Rectal smooth muscle tissue (tissue), 1 donor: ENCODE results near the gene NEUROD2.

Source experiments
- H3K27ac ChIP-seq: one replicate; pipeline ENCODE4 v1.7.0; 2013; ENCODE audit warnings: low read depth, low read length, inconsistent platforms
- H3K27me3 ChIP-seq: one replicate; pipeline ENCODE4 v1.7.0; 2013; ENCODE audit warnings: low read length; ENCODE audit not compliant: control insufficient read depth, insufficient read depth
- H3K36me3 ChIP-seq: one replicate; pipeline ENCODE4 v1.7.0; 2013; ENCODE audit warnings: low read length; ENCODE audit not compliant: control insufficient read depth, insufficient read depth
- H3K4me1 ChIP-seq: one replicate; pipeline ENCODE4 v1.7.0; 2013; ENCODE audit warnings: low read length; ENCODE audit not compliant: control insufficient read depth, insufficient read depth
- H3K4me3 ChIP-seq: one replicate; pipeline ENCODE4 v1.7.0; 2013; ENCODE audit warnings: low read length
- H3K9ac ChIP-seq: one replicate; pipeline ENCODE4 v1.7.0; 2013; ENCODE audit warnings: low read length

The NEUROD2 gene

DNA sequence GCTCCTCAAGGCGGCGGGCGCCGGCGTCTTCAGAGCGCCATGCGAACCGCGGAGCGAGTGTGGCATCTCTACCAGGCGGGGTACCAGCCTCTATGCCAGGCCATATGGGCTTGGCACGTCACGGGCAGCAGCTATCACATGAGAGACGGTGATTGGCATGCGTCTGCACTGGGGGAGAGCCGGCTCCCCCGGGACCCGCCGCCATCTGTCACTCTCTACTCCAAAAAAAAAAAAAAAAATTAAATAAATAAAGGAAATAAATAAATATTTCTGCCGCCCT lies at the start of gene NEUROD2:
TSS of gene NEUROD2 (minus strand) at position 70 of the 280 bp plus-strand sequence. CDS start 1,321 bp downstream, outside the sequence.
- Histone ChIP-seq H3K4me1 (no peaks in the 10 kb centered on the region), H3K27ac (no peak within 1 kb of the TSS), H3K4me3 (no peak within 1 kb of the TSS), H3K36me3 (no peaks in the 10 kb centered on the region), H3K27me3 (peaks cover 42% of the 10 kb centered on the region), H3K9ac (no peak within 1 kb of the TSS)

DNA sequence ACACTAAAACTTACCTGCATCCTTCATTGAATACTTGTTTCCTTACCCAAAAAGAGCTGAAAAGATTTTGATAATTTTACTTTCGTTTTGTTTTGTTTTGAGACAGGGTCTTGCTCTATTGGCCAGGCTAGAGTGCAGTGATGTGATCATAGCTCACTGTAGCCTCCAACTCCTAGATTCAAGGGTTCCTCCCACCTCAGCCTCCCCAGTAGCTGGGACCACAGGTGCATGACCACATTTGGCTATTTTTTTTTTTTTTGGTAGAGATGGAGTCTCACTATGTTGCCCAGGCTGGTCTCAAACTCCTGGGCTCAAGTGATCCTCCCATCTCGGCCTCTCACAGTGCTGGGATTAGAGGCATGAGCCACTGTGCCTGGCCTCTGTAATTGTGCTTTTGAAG lies 47.4 kb upstream of the NEUROD2 start:
- Histone ChIP-seq H3K27me3 (no peaks in the 10 kb centered on the region), H3K9ac (no peak overlapping the region), H3K27ac (no peak overlapping the region), H3K36me3 (peaks cover 20% of the 10 kb centered on the region), H3K4me3 (no peak overlapping the region), H3K4me1 (no peaks in the 10 kb centered on the region)

DNA sequence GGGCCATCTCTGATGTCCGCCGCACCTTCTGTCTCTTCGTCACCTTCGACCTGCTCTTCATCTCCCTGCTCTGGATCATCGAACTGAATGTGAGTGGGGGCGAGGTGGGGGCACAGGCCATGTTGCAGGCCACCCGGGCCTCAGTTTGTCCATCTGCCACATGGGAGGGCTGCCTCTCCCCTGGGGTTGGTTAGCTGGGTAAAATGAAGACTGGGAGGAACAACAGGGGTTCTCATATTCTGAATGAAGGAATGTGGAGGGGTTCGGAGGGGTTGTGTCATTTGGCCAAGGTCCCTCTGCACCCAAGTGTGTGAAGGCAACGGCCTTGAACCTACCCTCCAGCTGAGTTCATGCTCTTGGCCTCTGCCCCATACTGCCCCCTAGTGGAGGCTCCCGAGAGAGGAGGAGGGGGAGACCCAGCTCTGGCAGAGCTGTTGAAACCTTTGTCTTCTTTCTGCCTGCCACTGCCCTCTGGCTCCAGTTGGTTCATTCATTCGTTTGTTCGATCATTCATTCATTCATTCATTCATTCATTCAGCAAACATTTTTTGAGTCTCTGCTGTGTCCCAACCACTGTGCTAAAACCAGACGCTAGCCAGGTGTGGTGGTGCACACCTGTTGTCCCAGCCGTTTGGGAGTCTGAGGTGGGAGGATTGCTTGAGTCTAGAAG lies 46.1 kb upstream of the NEUROD2 start:
- H3K4me1 ChIP-seq: no peaks in the 10 kb centered on the region
- no peak overlapping the region for H3K9ac ChIP-seq
- no peak overlapping the region for H3K4me3 ChIP-seq
- H3K36me3 ChIP-seq: peaks cover 16% of the 10 kb centered on the region
- no peak overlapping the region for H3K27ac ChIP-seq
- H3K27me3 ChIP-seq: no peaks in the 10 kb centered on the region

DNA sequence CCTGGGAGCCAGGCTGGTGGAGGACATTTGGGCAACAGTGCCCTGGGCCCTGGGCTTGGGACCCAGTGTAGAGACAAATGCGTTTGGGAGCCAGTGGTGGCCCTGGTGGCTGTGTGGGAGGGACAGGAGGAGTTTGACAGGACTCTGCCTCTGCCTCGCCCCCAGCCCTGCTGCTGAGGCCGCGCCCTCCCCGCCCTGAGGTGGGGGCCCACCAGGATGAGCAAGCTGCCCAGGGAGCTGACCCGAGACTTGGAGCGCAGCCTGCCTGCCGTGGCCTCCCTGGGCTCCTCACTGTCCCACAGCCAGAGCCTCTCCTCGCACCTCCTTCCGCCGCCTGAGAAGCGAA lies 45.6 kb upstream of the NEUROD2 start:
- no peak overlapping the region for H3K27ac ChIP-seq
- H3K36me3 ChIP-seq: peaks cover 14% of the 10 kb centered on the region
- no peaks in the 10 kb centered on the region for H3K27me3 ChIP-seq
- H3K4me1 ChIP-seq: no peaks in the 10 kb centered on the region
- H3K9ac ChIP-seq: no peak overlapping the region
- H3K4me3 ChIP-seq: no peak overlapping the region

DNA sequence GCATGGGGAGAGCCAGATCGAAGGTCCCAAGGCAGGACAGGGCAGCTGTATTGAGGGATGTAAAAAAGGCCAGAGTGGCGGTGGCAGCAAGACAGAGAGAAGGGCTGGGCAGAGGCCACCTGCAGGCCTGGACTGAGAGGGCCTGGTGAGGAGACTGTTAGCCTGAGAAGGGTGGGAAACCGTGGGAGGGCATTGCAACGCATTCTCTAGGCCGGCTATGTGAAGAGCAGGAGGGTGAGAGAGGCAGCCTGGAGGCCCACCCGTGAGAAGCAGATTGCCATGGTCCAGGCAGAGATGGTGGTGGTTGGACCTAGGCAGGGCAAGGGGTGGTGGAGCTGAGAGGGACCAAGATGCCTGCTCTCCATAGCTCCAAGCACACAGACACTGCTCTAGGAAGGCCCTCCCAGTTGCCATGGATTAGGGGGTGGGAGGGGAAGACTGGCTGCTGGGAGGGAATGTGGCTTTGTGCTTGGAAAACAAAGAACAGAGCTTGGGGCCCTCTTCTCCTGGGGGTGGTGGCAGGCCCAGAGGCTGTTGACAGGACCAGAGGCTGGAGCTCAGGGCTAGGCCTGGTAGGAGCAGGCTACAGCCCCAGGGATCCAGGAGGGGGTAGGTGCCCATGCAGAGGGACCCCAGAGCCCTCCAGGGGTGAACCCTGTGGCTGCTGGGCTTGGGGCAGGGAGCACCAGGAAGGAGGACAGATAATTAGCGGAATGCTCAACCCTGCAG lies 45.0 kb upstream of the NEUROD2 start:
- Histone ChIP-seq H3K36me3 (peaks cover 9% of the 10 kb centered on the region), H3K4me3 (no peak overlapping the region), H3K9ac (no peak overlapping the region), H3K27me3 (no peaks in the 10 kb centered on the region), H3K27ac (no peak overlapping the region), H3K4me1 (no peaks in the 10 kb centered on the region)

DNA sequence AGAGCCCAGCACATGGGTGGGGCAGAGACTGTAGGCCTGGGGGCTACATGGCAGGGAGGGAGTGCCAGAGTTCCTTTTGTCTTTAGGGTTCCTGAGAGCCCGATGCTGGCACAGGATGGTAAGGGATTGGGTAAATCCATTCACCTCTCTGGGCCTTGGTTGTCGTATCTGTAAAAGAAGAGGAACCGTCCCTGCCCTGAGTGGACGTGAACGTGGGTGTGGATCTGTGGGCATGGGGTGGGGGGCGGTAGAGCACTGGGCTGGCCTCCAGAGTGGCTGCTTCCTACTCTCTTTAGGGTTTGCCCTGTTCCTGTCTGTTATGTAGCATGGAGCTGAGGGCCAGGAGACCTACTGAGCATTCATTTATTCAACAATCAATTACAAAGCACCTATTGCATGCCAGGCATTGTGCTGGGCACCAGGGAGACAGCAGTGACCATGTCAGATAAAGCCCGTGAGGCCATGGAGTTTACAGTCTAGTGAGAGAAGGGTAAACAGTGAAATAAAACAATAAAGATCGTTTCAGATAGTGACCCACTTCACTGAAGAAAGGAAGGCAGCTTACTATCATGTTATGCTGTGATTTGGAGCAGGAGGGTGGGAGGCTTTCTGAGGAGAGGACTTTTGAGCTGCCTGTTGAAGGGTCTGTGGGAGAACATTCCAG lies 44.3 kb upstream of the NEUROD2 start:
- H3K4me1 ChIP-seq: no peaks in the 10 kb centered on the region
- H3K4me3 ChIP-seq: no peak overlapping the region
- H3K27ac ChIP-seq: no peak overlapping the region
- H3K36me3 ChIP-seq: peaks cover 7% of the 10 kb centered on the region
- H3K9ac ChIP-seq: no peak overlapping the region
- no peaks in the 10 kb centered on the region for H3K27me3 ChIP-seq

DNA sequence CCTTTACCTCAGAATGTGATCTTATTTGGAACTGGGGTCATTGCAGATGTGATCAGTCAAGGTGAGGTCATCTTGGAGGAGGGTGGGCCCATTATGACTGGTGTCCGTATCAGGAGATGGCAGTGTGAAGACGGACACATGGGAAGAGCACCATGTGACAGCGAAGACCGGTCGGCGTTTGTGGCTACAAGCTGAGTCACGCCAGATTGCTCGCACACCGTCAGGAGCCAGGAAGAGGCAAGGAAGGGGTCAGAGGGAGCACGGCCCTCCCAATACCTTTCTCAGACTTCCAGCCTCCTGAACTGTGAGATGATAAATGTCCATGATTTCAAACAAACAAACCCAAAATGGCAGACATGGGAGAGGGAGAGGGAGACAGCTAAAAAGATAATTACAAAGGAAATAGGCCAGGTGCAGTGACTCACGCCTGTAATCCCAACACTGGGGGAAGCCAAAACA lies 42.4 kb upstream of the NEUROD2 start:
- no peaks in the 10 kb centered on the region for H3K4me1 ChIP-seq
- no peak overlapping the region for H3K27ac ChIP-seq
- no peaks in the 10 kb centered on the region for H3K27me3 ChIP-seq
- H3K4me3 ChIP-seq: no peak overlapping the region
- peaks cover 3% of the 10 kb centered on the region for H3K36me3 ChIP-seq
- no peak overlapping the region for H3K9ac ChIP-seq

DNA sequence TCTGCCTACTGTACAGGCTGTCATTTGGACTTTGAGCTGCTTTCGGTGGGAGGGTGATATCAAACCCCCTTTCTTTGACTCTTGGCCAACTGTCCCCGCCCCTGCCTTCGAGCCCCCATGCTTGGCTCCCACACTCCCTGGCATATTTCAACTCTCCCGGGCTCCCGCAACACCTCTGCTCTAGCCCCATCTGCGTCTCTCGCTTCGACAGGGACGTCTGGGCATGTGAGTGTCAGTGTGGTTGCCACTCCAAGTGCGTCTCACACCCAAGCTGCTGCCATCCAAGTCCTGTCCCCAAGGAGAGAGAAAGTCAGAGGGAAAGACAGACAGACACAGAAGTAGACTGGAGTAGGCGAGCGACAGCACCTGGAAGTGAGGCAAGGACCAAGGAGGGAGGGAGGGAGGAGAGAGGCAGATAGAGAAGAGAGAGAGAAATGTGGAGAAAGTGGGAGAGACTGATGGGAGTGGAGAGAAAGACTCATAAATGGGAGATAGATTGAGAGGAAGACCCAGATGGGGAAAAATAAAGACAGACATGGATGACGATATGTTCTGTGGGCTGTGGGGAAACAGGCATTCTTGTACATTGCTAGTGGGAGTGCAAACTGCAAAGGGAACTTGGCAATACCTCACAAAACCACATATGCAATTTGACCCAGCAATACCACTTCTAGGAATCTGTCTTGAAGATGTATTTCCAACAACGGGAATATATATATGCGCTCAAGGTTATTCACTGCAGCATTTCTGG lies 41.1 kb upstream of the NEUROD2 start:
- no peak overlapping the region for H3K27ac ChIP-seq
- peaks cover 3% of the 10 kb centered on the region for H3K36me3 ChIP-seq
- H3K4me1 ChIP-seq: no peaks in the 10 kb centered on the region
- H3K27me3 ChIP-seq: no peaks in the 10 kb centered on the region
- no peak overlapping the region for H3K9ac ChIP-seq
- H3K4me3 ChIP-seq: no peak overlapping the region

DNA sequence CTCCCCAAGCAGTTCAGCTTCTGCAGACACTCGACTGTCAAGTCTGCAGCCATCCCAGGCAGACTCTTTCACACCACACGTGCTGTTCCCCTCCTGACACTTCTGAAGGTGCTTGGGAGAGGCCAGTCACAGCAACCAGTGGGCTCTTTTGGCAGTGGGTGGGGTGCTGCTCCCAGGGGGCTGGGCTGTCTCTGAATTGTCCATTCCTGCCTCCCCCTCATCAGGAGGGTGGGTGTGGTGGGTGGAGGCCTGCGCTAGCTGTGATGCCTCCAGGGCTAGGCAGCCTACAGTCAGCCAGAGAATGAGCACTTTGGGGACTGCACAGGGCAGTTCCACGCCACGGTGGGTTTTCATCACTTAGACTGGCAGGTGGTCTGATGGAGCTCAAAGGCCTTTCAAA lies 39.5 kb upstream of the NEUROD2 start:
- Histone ChIP-seq H3K4me3 (no peak overlapping the region), H3K27ac (no peak overlapping the region), H3K9ac (no peak overlapping the region)

DNA sequence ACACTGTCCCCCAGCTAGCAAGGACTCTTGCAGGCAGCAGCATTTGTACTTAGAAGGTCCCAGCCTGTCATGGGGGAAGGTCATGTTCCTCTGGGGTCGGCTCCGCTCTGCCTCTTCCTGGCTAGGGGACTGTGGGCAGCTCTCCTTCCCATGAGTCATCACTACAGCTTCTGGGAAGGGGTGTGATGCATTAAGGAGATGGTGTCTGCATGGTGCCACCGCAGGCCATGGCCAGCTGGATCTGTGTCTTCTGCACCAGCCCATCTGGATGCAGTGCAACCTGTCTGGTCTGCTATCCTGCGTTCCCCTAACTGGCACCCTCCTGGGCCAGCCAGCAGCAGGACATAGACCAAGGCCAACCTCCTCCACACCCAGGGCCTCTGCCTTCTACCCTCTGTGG lies 35.6 kb upstream of the NEUROD2 start:
- peaks cover 5% of the 10 kb centered on the region for H3K4me1 ChIP-seq
- no peak overlapping the region for H3K9ac ChIP-seq
- no peaks in the 10 kb centered on the region for H3K27me3 ChIP-seq
- no peak overlapping the region for H3K27ac ChIP-seq
- H3K36me3 ChIP-seq: no peaks in the 10 kb centered on the region
- no peak overlapping the region for H3K4me3 ChIP-seq

More for the DNA sequence above, 39.5 kb upstream of the NEUROD2 start:
- Histone ChIP-seq H3K36me3 (peaks cover 3% of the 10 kb centered on the region), H3K4me1 (no peaks in the 10 kb centered on the region), H3K27me3 (no peaks in the 10 kb centered on the region)

DNA sequence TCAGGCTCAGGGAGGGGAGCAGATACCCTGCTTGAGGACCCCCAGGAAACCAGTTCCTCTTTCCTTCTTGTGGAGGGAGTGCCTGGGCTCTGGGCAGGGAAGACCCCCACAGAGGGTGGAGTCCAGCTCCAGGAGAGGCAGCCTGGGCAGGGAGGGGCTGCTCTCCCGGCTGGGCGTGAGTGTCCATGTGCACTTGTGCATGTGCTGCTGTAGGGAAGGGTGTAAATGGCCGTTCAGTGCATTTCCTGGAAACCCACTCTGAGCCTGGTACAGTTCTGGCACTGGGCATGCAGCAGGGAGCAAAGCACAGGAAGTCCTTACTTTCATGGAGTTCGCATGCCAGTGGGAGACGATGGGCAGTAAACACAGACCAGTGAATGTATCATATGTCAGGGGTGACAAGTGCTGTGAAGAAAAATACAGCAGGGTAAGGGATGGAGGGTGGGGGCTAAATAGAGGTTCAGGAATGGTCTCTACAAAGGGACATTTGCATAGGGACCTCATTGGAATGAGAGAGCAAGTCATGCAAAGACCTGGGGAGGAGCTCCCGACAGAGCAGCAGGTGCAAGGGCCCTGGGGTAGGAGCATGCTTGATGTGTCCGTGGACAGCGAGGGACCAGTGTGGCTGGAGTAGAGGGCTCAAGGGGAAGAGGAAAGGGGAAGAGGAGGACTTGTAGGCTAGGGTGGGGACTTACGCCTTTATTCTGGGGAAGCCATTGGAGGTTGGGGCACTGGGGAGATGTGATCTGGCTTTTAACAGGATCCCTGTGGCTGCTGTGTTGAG lies 34.8 kb upstream of the NEUROD2 start:
- Histone ChIP-seq H3K27me3 (no peaks in the 10 kb centered on the region), H3K9ac (no peak overlapping the region), H3K4me1 (peaks cover 12% of the 10 kb centered on the region), H3K4me3 (no peak overlapping the region), H3K36me3 (no peaks in the 10 kb centered on the region), H3K27ac (no peak overlapping the region)

DNA sequence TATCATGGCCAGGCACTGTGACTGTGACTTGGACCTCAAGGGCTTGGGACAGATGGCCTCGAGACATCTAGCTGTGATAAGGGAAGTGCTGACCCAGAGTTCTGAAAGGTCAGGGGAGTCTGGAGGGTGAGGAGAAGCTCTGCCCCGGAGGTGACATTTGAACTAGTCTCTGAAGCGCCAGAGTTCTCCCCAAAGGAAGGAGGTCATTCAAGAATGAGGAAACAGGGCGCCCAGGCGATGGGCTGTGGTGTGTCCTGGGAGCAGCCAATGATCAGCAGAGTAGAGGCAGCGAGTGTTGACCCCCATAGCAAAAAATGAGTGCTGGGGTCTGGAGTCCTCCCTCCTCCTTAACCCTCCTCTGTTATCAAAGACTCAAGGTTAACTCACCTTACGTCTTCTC lies 34.2 kb upstream of the NEUROD2 start:
- Histone ChIP-seq H3K27me3 (no peaks in the 10 kb centered on the region), H3K9ac (no peak overlapping the region), H3K4me1 (peaks cover 12% of the 10 kb centered on the region), H3K4me3 (no peak overlapping the region), H3K36me3 (no peaks in the 10 kb centered on the region), H3K27ac (no peak overlapping the region)
